IPS-15b (cell line): Measurements from ENCODE around the gene SLC2A6.

Source experiments
- H3K27me3 ChIP-seq: one replicate; pipeline ENCODE4 v1.6.1; 2013; ENCODE audit warnings: low read length; ENCODE audit not compliant: control insufficient read depth, insufficient read depth
- H3K36me3 ChIP-seq: one replicate; pipeline ENCODE4 v1.6.1; 2013; ENCODE audit warnings: low read length; ENCODE audit not compliant: control insufficient read depth, insufficient read depth
- H3K4me1 ChIP-seq: one replicate; pipeline ENCODE4 v1.6.1; 2013; ENCODE audit warnings: mild to moderate bottlenecking, low read length; ENCODE audit not compliant: control insufficient read depth, insufficient read depth
- H3K4me3 ChIP-seq: one replicate; pipeline ENCODE4 v1.5.1; 2013; ENCODE audit warnings: low read depth, low read length
- H3K9ac ChIP-seq: one replicate; pipeline ENCODE4 v1.6.1; 2013; ENCODE audit warnings: low read depth, mild to moderate bottlenecking, low read length
- H3K9me3 ChIP-seq: one replicate; pipeline ENCODE4 v1.6.1; 2013; ENCODE audit warnings: mild to moderate bottlenecking, low read length; ENCODE audit not compliant: control insufficient read depth, insufficient read depth

Gene SLC2A6

GRCh38 chr9:133520121-133520835 is 41.4 kb upstream of the SLC2A6 start:
- H3K27me3 ChIP-seq = no peaks in the 10 kb centered on the region
- H3K4me1 ChIP-seq = no peaks in the 10 kb centered on the region
- H3K9ac ChIP-seq = no peak overlapping the region
- H3K4me3 ChIP-seq = no peak overlapping the region
- H3K36me3 ChIP-seq = no peaks in the 10 kb centered on the region
- no peaks in the 10 kb centered on the region for H3K9me3 ChIP-seq

- no peaks in the 10 kb centered on the region for H3K36me3 ChIP-seq
- H3K9ac ChIP-seq = no peak overlapping the region
- H3K4me1 ChIP-seq = no peaks in the 10 kb centered on the region
- no peaks in the 10 kb centered on the region for H3K9me3 ChIP-seq
- H3K27me3 ChIP-seq = no peaks in the 10 kb centered on the region
- H3K4me3 ChIP-seq = no peak overlapping the region
Measured at GRCh38 chr9:133519693-133520092, 40.8 kb upstream of the SLC2A6 start.

DNA sequence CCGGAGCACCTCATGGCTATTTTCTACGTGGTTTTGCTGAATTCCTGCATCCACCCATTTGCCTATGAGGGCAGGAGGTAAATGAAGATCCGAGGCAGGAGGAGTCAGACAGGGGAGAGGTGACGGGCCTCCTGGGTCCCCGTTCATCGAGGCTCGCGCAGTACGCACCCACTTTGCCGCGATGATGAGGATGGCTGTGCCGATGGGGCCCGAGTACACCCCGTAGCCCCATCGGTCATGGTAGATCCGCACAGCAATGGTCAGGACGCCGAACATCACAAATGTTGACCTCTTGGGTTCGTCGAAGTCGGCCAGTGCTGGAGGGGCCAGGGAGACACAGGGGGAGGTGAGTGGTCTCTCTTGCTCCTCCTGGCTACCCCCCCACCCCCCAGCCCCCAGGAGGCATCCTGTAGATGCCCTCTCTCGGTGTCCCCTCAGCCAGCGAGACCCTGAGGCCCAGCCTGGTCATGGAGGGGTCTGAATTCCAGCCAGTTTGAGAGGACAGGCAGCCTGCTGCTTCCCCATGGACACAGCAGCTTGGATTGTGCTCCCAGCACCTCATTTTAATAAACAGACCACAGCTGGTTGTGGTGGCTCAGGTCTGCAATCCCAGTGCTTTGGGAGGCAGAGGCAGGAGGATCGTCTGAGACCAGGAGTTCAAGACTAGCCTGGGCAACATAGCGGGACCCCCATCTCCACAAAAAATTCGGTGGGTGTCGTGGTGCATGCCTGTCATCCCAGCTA is 40.0 kb upstream of the SLC2A6 start:
- Histone ChIP-seq H3K9ac (no peak overlapping the region), H3K4me1 (no peaks in the 10 kb centered on the region), H3K27me3 (no peaks in the 10 kb centered on the region), H3K9me3 (no peaks in the 10 kb centered on the region), H3K4me3 (no peak overlapping the region), H3K36me3 (no peaks in the 10 kb centered on the region)

DNA sequence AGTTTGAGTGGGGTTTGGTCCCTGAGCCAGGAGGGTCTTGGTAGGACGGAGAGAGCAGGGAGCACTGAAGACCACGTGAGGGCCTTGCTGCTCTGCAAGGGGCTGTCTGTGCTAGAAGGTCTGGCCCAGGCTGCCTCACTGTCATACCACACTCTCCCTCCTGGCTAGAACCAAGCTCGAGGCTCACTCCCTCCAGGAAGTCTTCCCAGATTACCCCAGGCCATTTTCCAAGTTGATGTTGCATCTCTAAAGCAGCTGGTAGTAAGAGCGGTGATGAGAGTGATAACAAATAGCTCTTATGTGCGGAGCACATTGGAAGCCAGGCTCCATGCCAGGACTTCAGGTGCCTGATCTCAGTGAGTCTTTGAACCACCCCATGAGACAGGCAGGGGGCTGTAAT is 39.3 kb upstream of the SLC2A6 start:
- Histone ChIP-seq H3K9ac (no peak overlapping the region), H3K36me3 (no peaks in the 10 kb centered on the region), H3K27me3 (no peaks in the 10 kb centered on the region)

GRCh38 chr9:133517711-133518110 is 38.8 kb upstream of the SLC2A6 start:
- Histone ChIP-seq H3K4me1 (no peaks in the 10 kb centered on the region), H3K9ac (no peak overlapping the region), H3K9me3 (no peaks in the 10 kb centered on the region), H3K27me3 (no peaks in the 10 kb centered on the region), H3K36me3 (no peaks in the 10 kb centered on the region), H3K4me3 (no peak overlapping the region)

More for the DNA sequence above, 39.3 kb upstream of the SLC2A6 start:
- Histone ChIP-seq H3K4me3 (no peak overlapping the region), H3K4me1 (no peaks in the 10 kb centered on the region), H3K9me3 (no peaks in the 10 kb centered on the region)

GRCh38 chr9:133516961-133517350 is 38.1 kb upstream of the SLC2A6 start:
- Histone ChIP-seq H3K9me3 (no peaks in the 10 kb centered on the region), H3K27me3 (no peaks in the 10 kb centered on the region), H3K9ac (no peak overlapping the region), H3K36me3 (no peaks in the 10 kb centered on the region), H3K4me3 (no peak overlapping the region), H3K4me1 (no peaks in the 10 kb centered on the region)

GRCh38 chr9:133516256-133516960 is 37.5 kb upstream of the SLC2A6 start:
- no peaks in the 10 kb centered on the region for H3K9me3 ChIP-seq
- no peaks in the 10 kb centered on the region for H3K36me3 ChIP-seq
- H3K4me3 ChIP-seq = no peak overlapping the region
- H3K4me1 ChIP-seq = no peaks in the 10 kb centered on the region
- no peaks in the 10 kb centered on the region for H3K27me3 ChIP-seq
- no peak overlapping the region for H3K9ac ChIP-seq

DNA sequence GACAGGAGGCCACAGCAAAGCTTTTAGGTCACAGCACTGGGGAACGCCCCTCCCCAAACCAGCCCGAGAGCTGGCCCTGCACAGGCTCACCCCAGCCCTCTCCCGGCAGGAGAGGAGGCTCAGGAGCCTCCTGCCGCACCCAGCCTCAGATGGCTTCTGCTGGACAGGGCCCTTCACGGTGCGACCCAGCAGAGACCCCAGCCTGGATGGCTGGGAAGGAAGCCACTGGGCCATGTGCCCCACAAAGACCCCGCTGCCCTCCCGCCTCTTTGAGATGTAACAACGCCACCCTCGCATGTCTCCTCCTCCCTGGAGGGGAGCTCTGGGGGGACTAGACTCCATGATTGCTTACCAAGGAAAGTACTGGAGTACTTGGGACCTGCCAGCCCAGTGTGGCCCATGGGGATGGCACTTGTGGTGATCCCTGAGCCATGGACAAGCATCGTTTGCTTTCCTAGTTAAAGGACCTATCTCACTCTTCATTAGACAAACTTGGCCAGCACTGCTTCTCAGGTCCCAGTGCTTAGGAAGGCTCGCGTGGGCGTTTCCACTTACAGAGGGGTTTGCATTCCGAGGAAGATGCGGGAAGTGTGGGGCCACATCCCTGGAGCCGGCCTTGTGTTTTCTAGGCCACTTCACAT is 36.8 kb upstream of the SLC2A6 start:
- Histone ChIP-seq H3K9ac (no peak overlapping the region), H3K36me3 (no peaks in the 10 kb centered on the region), H3K9me3 (no peaks in the 10 kb centered on the region), H3K27me3 (no peaks in the 10 kb centered on the region), H3K4me3 (no peak overlapping the region), H3K4me1 (no peaks in the 10 kb centered on the region)

DNA sequence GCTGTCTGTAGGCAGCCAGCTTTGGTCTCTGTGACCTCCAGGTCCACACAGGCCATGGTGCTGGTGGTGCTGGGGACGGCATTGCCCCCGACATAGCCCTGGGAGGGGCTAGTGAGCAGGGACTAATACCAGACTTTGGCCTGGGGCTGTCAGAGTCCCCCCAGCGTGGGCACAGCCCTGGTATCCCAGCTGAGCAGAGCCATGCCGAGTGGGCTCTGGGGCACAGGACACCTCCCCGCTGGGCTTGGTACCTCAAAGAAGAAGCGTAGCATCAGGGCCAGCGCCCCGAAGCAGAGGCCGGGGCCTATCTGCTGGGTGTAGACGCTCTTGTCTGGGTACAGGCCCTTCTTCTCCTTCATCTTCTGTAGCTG is 36.3 kb upstream of the SLC2A6 start:
- no peaks in the 10 kb centered on the region for H3K36me3 ChIP-seq
- no peak overlapping the region for H3K4me3 ChIP-seq
- H3K4me1 ChIP-seq = no peaks in the 10 kb centered on the region
- H3K9ac ChIP-seq = no peak overlapping the region
- H3K9me3 ChIP-seq = no peaks in the 10 kb centered on the region
- no peaks in the 10 kb centered on the region for H3K27me3 ChIP-seq

DNA sequence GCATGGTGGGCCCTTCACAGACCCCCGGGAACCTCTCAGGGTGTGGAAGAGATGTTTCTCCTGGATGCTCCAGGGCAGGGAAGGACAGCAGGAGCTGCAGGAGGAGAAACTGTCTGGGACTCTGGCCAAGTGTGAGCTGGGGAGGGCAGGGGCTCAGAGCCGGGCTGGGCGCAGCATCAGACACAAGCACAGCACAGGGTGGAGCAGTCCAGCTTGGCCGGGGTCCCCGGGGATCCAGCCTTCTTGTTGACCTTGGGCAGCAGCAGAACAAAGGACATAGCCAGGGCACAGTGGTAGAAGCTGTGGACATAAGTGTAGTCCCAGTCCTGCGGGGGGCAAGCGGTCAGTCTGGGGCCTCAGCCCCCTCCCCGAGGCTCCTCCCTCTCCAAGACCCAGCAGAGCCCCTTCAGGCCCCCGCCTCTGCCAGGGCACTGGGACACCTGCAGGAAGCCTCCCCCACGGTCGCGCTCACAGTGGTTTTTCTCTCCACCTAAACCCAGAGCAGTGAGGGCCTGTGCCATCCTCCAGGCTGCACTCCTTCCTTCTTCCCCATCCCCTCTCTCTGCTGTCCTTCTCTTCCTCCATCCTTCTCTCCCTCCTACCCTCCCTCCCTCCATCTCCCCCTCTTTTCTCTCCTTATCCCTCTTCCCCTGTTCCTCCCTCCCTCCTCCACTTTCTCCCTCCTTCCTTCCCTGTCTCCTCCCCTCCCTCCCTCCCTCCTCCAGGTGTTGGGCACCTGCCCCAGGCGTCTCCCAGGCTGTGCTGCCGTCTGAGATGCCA is 35.8 kb upstream of the SLC2A6 start:
- Histone ChIP-seq H3K4me3 (no peak overlapping the region), H3K9me3 (no peaks in the 10 kb centered on the region), H3K9ac (no peak overlapping the region), H3K27me3 (no peaks in the 10 kb centered on the region), H3K36me3 (no peaks in the 10 kb centered on the region), H3K4me1 (no peaks in the 10 kb centered on the region)
